ENCODE results near the gene ZNF157. TPM values are rescaled to one million over a fixed set of nuclear protein-coding genes. Genes with fewer than 3 reads are reported as not detected.

ZNF157 gene
- total RNA-seq, 1 experiment from 2014 or later, result 1.8 TPM

GRCh38 chrX:47358387-47359065 is 11.9 kb upstream of the ZNF157 start:
- CTCF ChIA-PET, result no interaction called here
- H3K4me1 Mint-ChIP-seq, result peaks cover 8% of the 10 kb centered on the region
- H3K4me3 Mint-ChIP-seq, result no peak overlapping the region
- POLR2A ChIA-PET, result no interaction called here
- ATAC-seq (no peak), DNase-seq (ENCODE audit: low spot score) (no peak)
- peak overlapping the region; percentile 49; the same call in 1 of the 2 replicates for H3K27ac Mint-ChIP-seq
- no peaks in the 10 kb centered on the region for H3K36me3 Mint-ChIP-seq
- no peaks in the 10 kb centered on the region for H3K9me3 Mint-ChIP-seq
- TF ChIP-seq E2F5 (CRISPR knock-in tag; IDR thresholded peaks at IDR 0.05) (no peak), SOX15 (CRISPR knock-in tag; IDR thresholded peaks at IDR 0.05) (no peak), TEAD1 (CRISPR knock-in tag; IDR thresholded peaks at IDR 0.05) (no peak), TEAD4 (CRISPR knock-in tag; IDR thresholded peaks at IDR 0.05) (no peak), ZNF281 (CRISPR knock-in tag; IDR thresholded peaks at IDR 0.05) (no peak), PRRX2 (CRISPR knock-in tag; IDR thresholded peaks at IDR 0.05) (no peak), E2F1 (CRISPR knock-in tag; IDR thresholded peaks at IDR 0.05) (no peak), GTF2I (CRISPR knock-in tag; conservative IDR thresholded peaks at IDR 0.05) (no peak), HMGA2 (CRISPR knock-in tag; IDR thresholded peaks at IDR 0.05) (no peak), ZNF138 (CRISPR knock-in tag; conservative IDR thresholded peaks at IDR 0.05) (no peak)
- no peaks in the 10 kb centered on the region for H3K27me3 Mint-ChIP-seq (ENCODE audit: low read depth)

GRCh38 chrX:47360423-47361179 is 9.8 kb upstream of the ZNF157 start:
- POLR2A ChIA-PET, result interaction anchor here (1.8 to 2.3 kb wide), 2 partner anchors 39 to 128 kb away, joined by 9 read pairs; partner anchors contain the start of gene USP11
- ATAC-seq, result no peak
- TF ChIP-seq ZNF121 (CRISPR knock-in tag; IDR thresholded peaks at IDR 0.05), result peak; percentile 83
- no peak for TF ChIP-seq ZNF416 (CRISPR knock-in tag; IDR thresholded peaks at IDR 0.05)
- Mint-ChIP-seq H3K9me3 (no peaks in the 10 kb centered on the region), H3K27me3 (ENCODE audit: low read depth) (no peaks in the 10 kb centered on the region), H3K27ac (0 out of 2 replicates have a peak overlapping the region, but pooled peaks have one; percentile 15), H3K4me3 (no peak overlapping the region), H3K36me3 (no peaks in the 10 kb centered on the region), H3K4me1 (peaks cover 8% of the 10 kb centered on the region)
- DNase-seq (ENCODE audit: low spot score), result no peak
- CTCF ChIA-PET, result no interaction called here

- Mint-ChIP-seq H3K27ac (peak overlapping the region; percentile 99), H3K27me3 (ENCODE audit: low read depth) (no peaks in the 10 kb centered on the region), H3K4me3 (peak overlapping the region; percentile 71), H3K36me3 (no peaks in the 10 kb centered on the region), H3K4me1 (peaks cover 13% of the 10 kb centered on the region), H3K9me3 (no peaks in the 10 kb centered on the region)
- peak; percentile 42; the same call in 1 of the 2 replicates for TF ChIP-seq FOXK1 (CRISPR knock-in tag; IDR thresholded peaks at IDR 0.05)
- 0 out of 2 replicates have a peak, but pooled peaks have one; percentile 14 for TF ChIP-seq SP1 (CRISPR knock-in tag; conservative IDR thresholded peaks at IDR 0.05)
- TF ChIP-seq ATF2 (CRISPR knock-in tag; IDR thresholded peaks at IDR 0.05; ENCODE audit: borderline replicate concordance, low read depth), result no peak
- no peak for TF ChIP-seq FOXP4 (CRISPR knock-in tag; IDR thresholded peaks at IDR 0.05)
- peak; percentile 87 for TF ChIP-seq NFYB (CRISPR knock-in tag; conservative IDR thresholded peaks at IDR 0.05; ENCODE audit: low read depth)
- TF ChIP-seq SOX15 (CRISPR knock-in tag; IDR thresholded peaks at IDR 0.05), result no peak
- peak; percentile 87 for ATAC-seq
- peak; percentile 78 for DNase-seq (ENCODE audit: low spot score)
- CTCF ChIA-PET, result interaction anchor here (0.5 to 1.5 kb wide), 6 partner anchors 20 to 144 kb away, joined by 3 to 9 read pairs (median 4); no protein-coding TSS in a partner anchor
- POLR2A ChIA-PET, result interaction anchor here (0.5 to 2.3 kb wide), 9 partner anchors 11 to 232 kb away, joined by 3 to 9 read pairs (median 5); partner anchors contain the start of gene USP11
Measured at GRCh38 chrX:47361538-47362511, 8.6 kb upstream of the ZNF157 start.
